ENCODE results near the gene MRGPRD. TPM values are rescaled to one million over a fixed set of nuclear protein-coding genes. Genes with fewer than 3 reads are reported as not detected.

The MRGPRD gene
- total and polyA plus RNA-seq, 2 of the 8 experiments (the other 6 are each of a cell fraction or from before 2014, with no cell fraction given), result not detected

- TF ChIP-seq GABPA (IDR thresholded peaks at IDR 0.05; ENCODE audit: borderline replicate concordance, insufficient read depth, low read length) (no peak), CBX8 (IDR thresholded peaks at IDR 0.05; ENCODE audit: borderline replicate concordance, low read depth, low read length) (no peak), SAP30 (IDR thresholded peaks at IDR 0.05; ENCODE audit: insufficient read depth, insufficient replicate concordance, low read length) (no peak), NRF1 (IDR thresholded peaks at IDR 0.05; ENCODE audit: low read depth, low read length) (no peak)
These were observed 13.6 kb downstream of the MRGPRD start (continued) for GRCh38 chr11:68966894-68967780.

Data from H1 (cell line).